Measurements from ENCODE around the gene CUEDC2. TPM values are rescaled to one million over a fixed set of nuclear protein-coding genes. Genes with fewer than 3 reads are reported as not detected.

CUEDC2 gene
- total RNA-seq, 1 donor from 2014 or later, result 41.2 TPM

GRCh38 chr10:102401735-102402511 is 30.5 kb downstream of the CUEDC2 start:
- TF ChIP-seq CTCF (IDR thresholded peaks at IDR 0.05), result no peak
- DNase-seq (no peak), ATAC-seq (no peak)
- Histone ChIP-seq H3K36me3 (peaks cover 44% of the 10 kb centered on the region), H3K4me3 (no peak overlapping the region), H3K27ac (no peak overlapping the region), H3K9me3 (no peaks in the 10 kb centered on the region), H3K27me3 (ENCODE audit: low read depth) (no peaks in the 10 kb centered on the region), H3K4me1 (peaks cover 30% of the 10 kb centered on the region)
- intact Hi-C loops (cut with DNase I), result no loop called here

DNA sequence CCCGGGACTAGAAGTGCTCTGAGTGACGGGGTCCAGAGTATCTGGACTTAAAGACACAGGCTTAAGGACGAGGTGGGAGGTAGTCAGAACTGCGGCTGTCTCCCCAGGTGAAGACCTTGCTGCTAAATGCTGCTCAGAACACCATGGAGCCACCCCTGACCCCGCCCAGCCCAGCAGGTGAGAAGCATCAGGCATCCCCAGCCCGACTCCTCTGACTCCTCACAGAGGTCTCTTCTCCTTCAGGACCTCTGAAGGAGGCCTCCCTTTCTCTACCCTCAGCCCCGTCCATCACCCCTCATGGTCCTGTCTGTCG is 31.1 kb downstream of the CUEDC2 start:
- H3K9me3 ChIP-seq, result no peaks in the 10 kb centered on the region
- H3K27ac ChIP-seq, result no peak overlapping the region
- ATAC-seq (no peak), DNase-seq (no peak)
- H3K4me1 ChIP-seq, result peaks cover 36% of the 10 kb centered on the region
- peaks cover 44% of the 10 kb centered on the region for H3K36me3 ChIP-seq
- intact Hi-C loops (cut with DNase I), result no loop called here
- H3K27me3 ChIP-seq (ENCODE audit: low read depth), result no peaks in the 10 kb centered on the region
- H3K4me3 ChIP-seq, result no peak overlapping the region
- no peak for TF ChIP-seq CTCF (IDR thresholded peaks at IDR 0.05)

GRCh38 chr10:102400598-102401341 is 31.6 kb downstream of the CUEDC2 start:
- intact Hi-C loops (cut with DNase I), result no loop called here
- peaks cover 41% of the 10 kb centered on the region for H3K4me1 ChIP-seq
- no peak overlapping the region for H3K27ac ChIP-seq
- H3K36me3 ChIP-seq, result peaks cover 44% of the 10 kb centered on the region
- H3K4me3 ChIP-seq, result no peak overlapping the region
- no peaks in the 10 kb centered on the region for H3K9me3 ChIP-seq
- no peak for DNase-seq
- no peaks in the 10 kb centered on the region for H3K27me3 ChIP-seq (ENCODE audit: low read depth)
- no peak for ATAC-seq
- no peak for TF ChIP-seq CTCF (IDR thresholded peaks at IDR 0.05)

DNA sequence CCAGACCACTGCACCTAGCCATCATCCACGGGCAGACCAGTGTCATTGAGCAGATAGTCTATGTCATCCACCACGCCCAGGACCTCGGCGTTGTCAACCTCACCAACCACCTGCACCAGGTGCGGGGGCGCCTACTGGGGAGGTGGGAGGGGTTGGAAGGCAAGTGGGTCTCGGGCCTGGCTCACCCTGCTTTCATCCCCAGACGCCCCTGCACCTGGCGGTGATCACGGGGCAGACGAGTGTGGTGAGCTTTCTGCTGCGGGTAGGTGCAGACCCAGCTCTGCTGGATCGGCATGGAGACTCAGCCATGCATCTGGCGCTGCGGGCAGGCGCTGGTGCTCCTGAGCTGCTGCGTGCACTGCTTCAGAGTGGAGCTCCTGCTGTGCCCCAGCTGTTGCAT is 32.3 kb downstream of the CUEDC2 start:
- ATAC-seq (no peak), DNase-seq (no peak)
- H3K27ac ChIP-seq, result peak overlapping the region; percentile 84
- no peaks in the 10 kb centered on the region for H3K9me3 ChIP-seq
- intact Hi-C loops (cut with DNase I), result no loop called here
- peak overlapping the region; percentile 64 for H3K4me3 ChIP-seq
- TF ChIP-seq CTCF (IDR thresholded peaks at IDR 0.05), result no peak
- H3K4me1 ChIP-seq, result peaks cover 41% of the 10 kb centered on the region
- H3K36me3 ChIP-seq, result peaks cover 44% of the 10 kb centered on the region
- no peaks in the 10 kb centered on the region for H3K27me3 ChIP-seq (ENCODE audit: low read depth)

- no peaks in the 10 kb centered on the region for H3K9me3 ChIP-seq
- TF ChIP-seq CTCF (IDR thresholded peaks at IDR 0.05), result peak; percentile 95
- peak overlapping the region; percentile 84 for H3K27ac ChIP-seq
- intact Hi-C loops (cut with DNase I), result no loop called here
- no peaks in the 10 kb centered on the region for H3K27me3 ChIP-seq (ENCODE audit: low read depth)
- peaks cover 44% of the 10 kb centered on the region for H3K36me3 ChIP-seq
- DNase-seq (peak; percentile 95), ATAC-seq (peak; percentile 67 to 85)
- H3K4me3 ChIP-seq, result peak overlapping the region; percentile 64
- H3K4me1 ChIP-seq, result peaks cover 41% of the 10 kb centered on the region
Measured at GRCh38 chr10:102399217-102400021, 33.0 kb downstream of the CUEDC2 start.
